ENCODE measurements around the gene TMEM186. TPM values are rescaled to one million over a fixed set of nuclear protein-coding genes. Genes with fewer than 3 reads are reported as not detected.

The TMEM186 gene
- total RNA-seq, 4 donors from 2014 or later, result 7.2 to 11.3 (median 8.9) TPM

DNA sequence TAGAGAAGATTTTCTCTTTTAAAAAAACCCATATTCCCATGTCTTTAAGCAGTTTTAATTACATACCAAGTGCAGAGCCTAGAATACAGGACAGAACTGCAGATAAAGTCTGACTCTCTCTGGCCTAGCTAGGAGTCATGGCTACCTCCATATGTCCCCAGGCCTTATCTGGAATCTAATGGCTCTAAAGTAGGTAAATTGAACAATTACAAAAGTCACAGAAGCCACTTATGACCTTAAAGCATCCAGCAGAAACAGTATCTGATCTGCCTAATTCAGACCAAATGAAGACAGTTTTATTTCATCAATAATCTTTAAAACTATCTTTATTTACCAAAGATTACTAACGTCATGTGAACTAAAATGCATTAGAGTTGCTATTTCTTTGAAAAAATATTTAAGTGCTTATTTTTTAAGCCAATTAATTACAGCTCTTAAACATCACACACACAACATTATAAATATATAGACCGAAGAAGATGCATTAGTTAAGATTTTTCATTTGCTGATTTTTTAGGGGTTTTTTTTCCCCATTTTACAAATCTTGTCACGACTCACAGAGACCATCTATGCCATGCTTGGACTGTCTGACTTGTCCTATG is 28.9 kb upstream of the TMEM186 start:
- no peak for ATAC-seq
- no peaks in the 10 kb centered on the region for H3K27me3 ChIP-seq
- peaks cover 0 to 34% of the 10 kb centered on the region in 2 donors for H3K36me3 ChIP-seq
- no peak overlapping the region for H3K27ac ChIP-seq
- H3K4me3 ChIP-seq, result no peak overlapping the region
- TF ChIP-seq EP300 (IDR thresholded peaks at IDR 0.05), result no peak
- TF ChIP-seq, protein P1, sequence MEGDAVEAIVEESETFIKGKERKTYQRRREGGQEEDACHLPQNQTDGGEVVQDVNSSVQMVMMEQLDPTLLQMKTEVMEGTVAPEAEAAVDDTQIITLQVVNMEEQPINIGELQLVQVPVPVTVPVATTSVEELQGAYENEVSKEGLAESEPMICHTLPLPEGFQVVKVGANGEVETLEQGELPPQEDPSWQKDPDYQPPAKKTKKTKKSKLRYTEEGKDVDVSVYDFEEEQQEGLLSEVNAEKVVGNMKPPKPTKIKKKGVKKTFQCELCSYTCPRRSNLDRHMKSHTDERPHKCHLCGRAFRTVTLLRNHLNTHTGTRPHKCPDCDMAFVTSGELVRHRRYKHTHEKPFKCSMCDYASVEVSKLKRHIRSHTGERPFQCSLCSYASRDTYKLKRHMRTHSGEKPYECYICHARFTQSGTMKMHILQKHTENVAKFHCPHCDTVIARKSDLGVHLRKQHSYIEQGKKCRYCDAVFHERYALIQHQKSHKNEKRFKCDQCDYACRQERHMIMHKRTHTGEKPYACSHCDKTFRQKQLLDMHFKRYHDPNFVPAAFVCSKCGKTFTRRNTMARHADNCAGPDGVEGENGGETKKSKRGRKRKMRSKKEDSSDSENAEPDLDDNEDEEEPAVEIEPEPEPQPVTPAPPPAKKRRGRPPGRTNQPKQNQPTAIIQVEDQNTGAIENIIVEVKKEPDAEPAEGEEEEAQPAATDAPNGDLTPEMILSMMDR (IDR thresholded peaks at IDR 0.05), result no peak
- no peak for TF ChIP-seq POLR2AphosphoS5 (IDR thresholded peaks at IDR 0.05)
- no peak for TF ChIP-seq POLR2A (IDR thresholded peaks at IDR 0.05)
- peaks cover 0 to 24% (median 0%) of the 10 kb centered on the region in 3 donors for H3K4me1 ChIP-seq
- WGBS, 2 donors (ENCODE audit: low coverage in 1 of 2), result 59 to 69% methylated on average over 3 of the region's 3 CpGs
- no peaks in the 10 kb centered on the region for H3K9me3 ChIP-seq

DNA sequence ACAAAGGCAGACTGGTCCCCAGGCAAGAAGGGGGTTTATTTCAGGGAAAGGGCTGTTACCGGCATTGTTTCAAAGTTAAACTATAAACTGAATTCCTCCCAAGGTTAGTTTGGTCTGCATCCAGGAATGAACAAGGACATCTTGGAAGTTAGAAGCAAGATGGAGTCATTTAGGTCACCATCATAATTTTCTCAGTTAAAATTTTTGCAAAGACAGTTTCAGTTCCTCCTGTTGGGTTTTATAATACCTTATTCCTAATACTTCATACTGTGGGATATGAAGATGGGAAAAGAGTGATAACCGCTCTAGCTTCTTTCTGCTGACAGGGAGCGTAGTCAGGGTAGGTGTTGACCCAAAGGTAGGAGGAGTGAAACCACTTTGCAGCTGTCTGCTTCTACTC is 25.0 kb upstream of the TMEM186 start:
- no peaks in the 10 kb centered on the region for H3K27me3 ChIP-seq
- peaks cover 0 to 24% (median 0%) of the 10 kb centered on the region in 3 donors for H3K4me1 ChIP-seq
- TF ChIP-seq, protein P1 (IDR thresholded peaks at IDR 0.05), result no peak
- TF ChIP-seq EP300 (IDR thresholded peaks at IDR 0.05), result no peak
- no peak for TF ChIP-seq POLR2A (IDR thresholded peaks at IDR 0.05)
- TF ChIP-seq POLR2AphosphoS5 (IDR thresholded peaks at IDR 0.05), result no peak
- no peak for ATAC-seq
- H3K36me3 ChIP-seq, result peaks cover 0 to 40% of the 10 kb centered on the region in 2 donors
- no peak overlapping the region for H3K4me3 ChIP-seq
- H3K9me3 ChIP-seq, result no peaks in the 10 kb centered on the region
- H3K27ac ChIP-seq, result peak overlapping the region in 1 of 4 donors; percentile 43
- 83 to 89% methylated on average over 3 of the region's 3 CpGs for WGBS, 2 donors (ENCODE audit: low coverage in 1 of 2)

DNA sequence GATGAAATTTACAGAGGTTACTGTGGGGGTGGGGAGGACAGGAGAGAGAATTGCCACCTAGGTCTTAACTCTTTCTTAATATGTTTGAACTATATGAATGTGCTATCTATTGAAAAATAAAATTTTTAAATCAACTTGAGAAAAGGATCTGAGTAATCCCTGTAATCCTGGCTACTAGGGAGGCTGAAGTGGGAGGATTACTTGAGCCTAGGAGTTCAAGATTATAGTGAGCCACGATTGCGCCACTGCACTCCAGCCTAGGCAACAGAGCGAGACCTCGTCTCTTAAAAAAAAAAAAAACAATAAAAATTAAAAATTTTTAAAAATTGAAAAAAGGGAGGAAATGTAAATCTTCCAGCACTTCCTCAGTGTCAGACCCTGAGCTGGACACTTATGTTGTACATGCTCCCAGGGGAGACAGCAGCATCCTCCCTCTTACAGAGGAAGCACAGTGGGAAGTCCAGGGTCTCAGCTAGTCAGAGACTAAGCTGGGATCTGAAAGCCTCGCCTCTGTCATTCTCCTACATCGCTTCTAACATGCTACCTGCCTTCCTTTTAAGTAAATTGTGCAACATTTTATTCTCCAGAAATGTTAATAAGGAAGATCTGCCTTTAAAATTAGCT is 22.1 kb upstream of the TMEM186 start:
- H3K27ac ChIP-seq, result no peak overlapping the region
- no peak for TF ChIP-seq POLR2AphosphoS5 (IDR thresholded peaks at IDR 0.05)
- TF ChIP-seq POLR2A (IDR thresholded peaks at IDR 0.05), result no peak
- TF ChIP-seq EP300 (IDR thresholded peaks at IDR 0.05), result no peak
- TF ChIP-seq, protein P1 (IDR thresholded peaks at IDR 0.05), result no peak
- H3K4me1 ChIP-seq, result peaks cover 0 to 24% (median 0%) of the 10 kb centered on the region in 3 donors
- no peak overlapping the region for H3K4me3 ChIP-seq
- WGBS, 2 donors (ENCODE audit: low coverage in 1 of 2), result 89% methylated on average over 2 to 6 of the region's 6 CpGs
- H3K9me3 ChIP-seq, result no peaks in the 10 kb centered on the region
- ATAC-seq, result no peak
- no peaks in the 10 kb centered on the region for H3K27me3 ChIP-seq
- peaks cover 0 to 67% of the 10 kb centered on the region in 2 donors for H3K36me3 ChIP-seq

DNA sequence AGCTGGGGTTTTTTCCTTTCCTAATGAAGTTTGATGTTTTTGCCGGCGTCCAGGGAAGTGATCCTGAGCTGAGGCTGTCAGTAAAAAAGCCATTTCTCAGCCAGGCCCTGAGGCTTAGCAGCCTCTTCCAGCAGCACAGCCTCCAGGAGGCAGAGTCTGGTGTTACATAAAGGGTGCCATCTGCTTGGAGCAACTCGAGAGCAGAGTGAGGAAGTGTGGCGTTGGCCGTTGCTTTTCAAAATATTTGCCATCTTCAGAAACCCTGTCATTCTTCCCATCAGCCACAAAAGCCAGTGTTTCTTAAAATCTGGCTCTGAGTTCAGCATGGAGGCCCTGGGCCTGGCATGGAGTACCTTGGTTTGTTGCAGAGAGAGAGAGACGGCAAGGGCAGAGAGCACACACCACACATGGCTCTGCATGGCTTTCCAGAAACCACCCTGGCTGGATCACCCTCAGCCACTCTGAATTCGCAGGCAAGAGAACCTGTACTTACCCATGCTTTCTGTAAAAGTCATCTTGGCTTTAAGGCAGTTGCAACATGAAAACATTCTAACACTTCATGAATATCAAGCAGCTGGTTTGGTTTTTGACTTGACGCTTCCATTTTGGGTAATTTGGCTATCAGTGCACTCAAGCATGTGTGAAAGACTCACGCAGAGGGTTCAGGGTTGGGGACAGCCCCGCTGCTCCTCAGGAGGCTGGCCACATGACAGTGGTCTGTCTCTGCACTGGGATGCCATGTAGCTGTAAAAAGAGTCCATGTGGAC is 21.2 kb upstream of the TMEM186 start:
- 68 to 80% methylated on average over 6 to 7 of the region's 10 CpGs for WGBS, 2 donors (ENCODE audit: low coverage in 1 of 2)
- TF ChIP-seq POLR2AphosphoS5 (IDR thresholded peaks at IDR 0.05) (no peak), POLR2A (IDR thresholded peaks at IDR 0.05) (no peak), EP300 (IDR thresholded peaks at IDR 0.05) (no peak)
- TF ChIP-seq, protein P1 (IDR thresholded peaks at IDR 0.05), result no peak
- no peak for ATAC-seq
- Histone ChIP-seq H3K36me3 (peaks cover 0 to 75% of the 10 kb centered on the region in 2 donors), H3K27ac (no peak overlapping the region), H3K9me3 (no peaks in the 10 kb centered on the region), H3K4me3 (no peak overlapping the region), H3K4me1 (peaks cover 0 to 19% (median 0%) of the 10 kb centered on the region in 3 donors), H3K27me3 (no peaks in the 10 kb centered on the region)

Measured in gastroesophageal sphincter (tissue), 4 donors.